Lower lobe of right lung (tissue), 2 donors: ENCODE results near the gene ZSCAN5C. TPM values are rescaled to one million over a fixed set of nuclear protein-coding genes. Genes with fewer than 3 reads are reported as not detected.

Experiments
- ATAC-seq, 2 donors: fragments of 200-7000 bp; cut with Tn5 transposase; one replicate each; pipeline ENCODE4 v1.9.1; 2020 to 2022; ENCODE audit warnings: mild to moderate bottlenecking in 2 of 2, moderate library complexity in 2 of 2
- DNase-seq: peaks from one replicate; pipeline ENCODE4 v3.0.0-alpha.2; 2020
- H3K27ac ChIP-seq: fragments of 200-600 bp; one replicate; pipeline ENCODE4 v1.8.0; 2022
- H3K27me3 ChIP-seq: fragments of 200-600 bp; one replicate; pipeline ENCODE4 v1.8.0; 2022; ENCODE audit warnings: low read depth
- H3K36me3 ChIP-seq: fragments of 200-600 bp; one replicate; pipeline ENCODE4 v1.8.0; 2022; ENCODE audit warnings: mild to moderate bottlenecking
- H3K4me1 ChIP-seq: fragments of 200-600 bp; one replicate; pipeline ENCODE4 v1.8.0; 2022
- H3K4me3 ChIP-seq: fragments of 200-600 bp; one replicate; pipeline ENCODE4 v1.8.0; 2022; ENCODE audit warnings: mild to moderate bottlenecking
- H3K9me3 ChIP-seq: fragments of 200-600 bp; one replicate; pipeline ENCODE4 v1.8.0; 2022
- CTCF ChIP-seq: fragments of 200-600 bp; IDR thresholded peaks from one replicate; pipeline ENCODE4 v1.8.0; 2022; ENCODE audit warnings: antibody characterized with exemption, mild to moderate bottlenecking
- intact Hi-C: fragments of 100-400 bp; cut with DNase I; formaldehyde crosslinking; loops from one replicate; pipeline ENCODE4 v1.11.0; 2022
- total RNA-seq: library from RNA; stranded (reverse); fragmentation: NEBNext Ultra II Directional; extraction: Animal tissue kit (Norgen Biotek cat#: 25700); gene quantifications from one replicate; pipeline ENCODE4 v1.2.1, GENCODE V29; 2021
- donor health status: DM: no; HTN: yes; CAD: no; lungs with severe emphysema.

ZSCAN5C gene
- total RNA-seq, 1 donor from 2014 or later: not detected

- no peak for TF ChIP-seq CTCF
- Histone ChIP-seq H3K4me3 (no peak overlapping the region), H3K27me3 (no peaks in the 10 kb centered on the region), H3K27ac (no peak overlapping the region), H3K4me1 (no peaks in the 10 kb centered on the region), H3K9me3 (no peaks in the 10 kb centered on the region), H3K36me3 (no peaks in the 10 kb centered on the region)
- intact Hi-C loops: loop anchor here (10.0 kb wide), 1 partner anchor 77 kb away; no protein-coding TSS in a partner anchor
- no peak for ATAC-seq
- DNase-seq: no peak
These were observed 56.2 kb downstream of the ZSCAN5C start for GRCh38 chr19:56258272-56258671.

Other genes with a start within 250 kb of the ZSCAN5C start
- gene NLRP5, start 215.5 kb upstream of the ZSCAN5C start, total RNA-seq: not detected
- 32.4 TPM for gene ZNF787, start 81.0 kb upstream of the ZSCAN5C start, total RNA-seq
- 38.7 TPM for gene ZNF444, start 61.0 kb upstream of the ZSCAN5C start, total RNA-seq
- gene GALP, start 26.3 kb upstream of the ZSCAN5C start, total RNA-seq: not detected
- not detected for gene ZSCAN5B, start 4.5 kb upstream of the ZSCAN5C start, total RNA-seq
- 1.3 TPM for gene EDDM13, start 70.5 kb downstream of the ZSCAN5C start, total RNA-seq
- gene ZSCAN5A, start 112.6 kb downstream of the ZSCAN5C start, total RNA-seq: 16.7 TPM
- gene ZNF582, start 191.3 kb downstream of the ZSCAN5C start, total RNA-seq: 4.3 TPM
- 7.2 TPM for gene ZNF583, start 202.1 kb downstream of the ZSCAN5C start, total RNA-seq